Loucy (cell line): ENCODE data around the gene DOK1.
"Not testable (repeated sequence)": the region's sequence is repeated elsewhere in the genome, so short reads cannot be mapped to it uniquely, and the experiment has no call there.

Experiments used
- H2AFZ ChIP-seq: fragments of 200-600 bp; sonication (generic); 2 replicates; pipeline ENCODE4 v1.6.0; 2016; ENCODE audit warnings: antibody characterized with exemption, mild to moderate bottlenecking, low read length, moderate library complexity
- H3F3A ChIP-seq: fragments of 200-600 bp; 2 replicates; pipeline ENCODE4 v1.6.0; 2016; ENCODE audit warnings: antibody characterized with exemption, low read depth, mild to moderate bottlenecking
- H3K27me3 ChIP-seq: fragments of 200-600 bp; sonication (generic); 2 replicates; pipeline ENCODE4 v1.6.1; 2014; ENCODE audit warnings: low read length, mild to moderate bottlenecking; ENCODE audit not compliant: insufficient read depth, poor library complexity, severe bottlenecking
- H3K36me3 ChIP-seq: fragments of 200-600 bp; sonication (generic); 2 replicates; pipeline ENCODE4 v1.6.1; 2016; ENCODE audit warnings: low read length; ENCODE audit not compliant: insufficient read depth
- H3K4me1 ChIP-seq: fragments of 200-600 bp; sonication (generic); 2 replicates; pipeline ENCODE4 v1.5.1; 2014; ENCODE audit warnings: low read length, mild to moderate bottlenecking; ENCODE audit not compliant: insufficient read depth, poor library complexity, severe bottlenecking
- H3K4me2 ChIP-seq: fragments of 200-600 bp; sonication (generic); 2 replicates; pipeline ENCODE4 v1.6.0; 2014; ENCODE audit warnings: antibody characterized with exemption, low read length, low read depth, mild to moderate bottlenecking; ENCODE audit not compliant: poor library complexity, severe bottlenecking
- H3K4me3 ChIP-seq: fragments of 200-600 bp; sonication (generic); 2 replicates; pipeline ENCODE4 v1.5.1; 2014; ENCODE audit warnings: low read length, mild to moderate bottlenecking, mixed read lengths; ENCODE audit not compliant: poor library complexity, severe bottlenecking
- H3K79me2 ChIP-seq: fragments of 200-600 bp; sonication (generic); 2 replicates; pipeline ENCODE4 v1.6.1; 2014; ENCODE audit warnings: low read length; ENCODE audit not compliant: insufficient read depth
- H3K9ac ChIP-seq: fragments of 200-600 bp; sonication (generic); 2 replicates; pipeline ENCODE4 v1.6.0; 2014; ENCODE audit warnings: mild to moderate bottlenecking, low read depth, low read length, moderate library complexity; ENCODE audit not compliant: poor library complexity, severe bottlenecking
- H3K9me2 ChIP-seq: fragments of 200-600 bp; sonication (generic); replicated peaks from 2 replicates; pipeline ENCODE4 v1.6.1; 2016; ENCODE audit warnings: low read depth, low read length, mixed read lengths
- H3K9me3 ChIP-seq: fragments of 200-600 bp; sonication (generic); 2 replicates; pipeline ENCODE4 v1.6.1; 2014; ENCODE audit warnings: mild to moderate bottlenecking, antibody characterized with exemption, low read length, low read depth; ENCODE audit not compliant: insufficient read depth
- H4K20me1 ChIP-seq: fragments of 200-600 bp; sonication (generic); 2 replicates; pipeline ENCODE4 v1.6.0; 2014; ENCODE audit warnings: antibody characterized with exemption, low read length, mild to moderate bottlenecking; ENCODE audit not compliant: insufficient read depth, poor library complexity, severe bottlenecking
- EZH2phosphoT487 ChIP-seq: fragments of 200-600 bp; IDR thresholded peaks from 2 replicates; pipeline ENCODE4 v1.6.1; 2018; ENCODE audit warnings: antibody characterized with exemption, mild to moderate bottlenecking, moderate library complexity, borderline replicate concordance
- TF ChIP-seq, protein P1 (sequence below): fragments of 200-600 bp; sonication (generic); conservative IDR thresholded peaks from 2 replicates; pipeline ENCODE4 v1.5.1; 2014; ENCODE audit warnings: mild to moderate bottlenecking, antibody characterized with exemption, low read length

DOK1 gene

DNA sequence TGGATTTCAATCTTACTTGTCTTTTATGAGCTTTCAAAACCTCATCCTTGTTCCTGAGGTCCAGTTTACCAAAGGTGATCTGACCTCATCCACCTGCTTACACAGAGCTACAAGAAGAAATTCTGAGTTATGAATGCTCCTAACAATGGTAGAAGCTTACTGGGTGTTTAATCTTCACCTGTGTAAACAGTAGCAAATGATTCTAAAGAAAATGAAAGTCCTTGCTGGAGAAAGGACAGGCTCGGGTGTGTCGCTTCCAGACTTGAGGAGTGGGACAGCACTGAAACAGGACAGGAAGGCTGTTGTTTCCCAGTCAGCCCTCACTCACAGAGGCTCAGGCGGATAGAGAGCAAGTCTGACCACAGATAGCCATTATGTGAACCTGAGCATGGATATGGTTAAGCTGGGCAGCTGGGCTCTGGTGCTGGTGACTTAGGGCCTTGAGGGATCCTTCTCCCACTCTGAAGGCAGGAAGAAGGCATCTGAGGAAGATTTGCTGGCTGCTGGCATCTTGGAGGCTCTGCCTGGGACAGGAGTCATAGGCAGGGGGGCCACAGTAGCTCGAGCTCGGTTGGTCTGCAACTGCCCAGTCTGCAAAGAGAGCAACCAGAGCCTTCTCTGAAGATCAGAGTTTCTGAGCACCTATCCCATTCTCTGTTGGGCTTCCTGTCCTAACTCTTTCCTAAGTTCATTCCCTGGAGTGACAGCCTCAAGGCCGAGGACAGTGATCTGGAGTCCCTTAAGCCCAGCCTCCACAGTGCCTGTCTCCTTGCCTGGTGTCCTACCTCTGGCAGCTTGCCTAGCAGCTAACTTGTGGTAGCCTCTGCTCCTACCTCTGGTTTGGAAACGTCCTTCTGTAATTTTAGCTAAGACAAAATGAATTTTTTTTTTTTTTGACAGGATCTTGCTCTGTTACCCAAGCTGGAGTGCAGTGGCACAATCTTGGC, 4.0 kb downstream of the DOK1 start:
- no peak for TF ChIP-seq EZH2phosphoT487
- TF ChIP-seq, protein P1, sequence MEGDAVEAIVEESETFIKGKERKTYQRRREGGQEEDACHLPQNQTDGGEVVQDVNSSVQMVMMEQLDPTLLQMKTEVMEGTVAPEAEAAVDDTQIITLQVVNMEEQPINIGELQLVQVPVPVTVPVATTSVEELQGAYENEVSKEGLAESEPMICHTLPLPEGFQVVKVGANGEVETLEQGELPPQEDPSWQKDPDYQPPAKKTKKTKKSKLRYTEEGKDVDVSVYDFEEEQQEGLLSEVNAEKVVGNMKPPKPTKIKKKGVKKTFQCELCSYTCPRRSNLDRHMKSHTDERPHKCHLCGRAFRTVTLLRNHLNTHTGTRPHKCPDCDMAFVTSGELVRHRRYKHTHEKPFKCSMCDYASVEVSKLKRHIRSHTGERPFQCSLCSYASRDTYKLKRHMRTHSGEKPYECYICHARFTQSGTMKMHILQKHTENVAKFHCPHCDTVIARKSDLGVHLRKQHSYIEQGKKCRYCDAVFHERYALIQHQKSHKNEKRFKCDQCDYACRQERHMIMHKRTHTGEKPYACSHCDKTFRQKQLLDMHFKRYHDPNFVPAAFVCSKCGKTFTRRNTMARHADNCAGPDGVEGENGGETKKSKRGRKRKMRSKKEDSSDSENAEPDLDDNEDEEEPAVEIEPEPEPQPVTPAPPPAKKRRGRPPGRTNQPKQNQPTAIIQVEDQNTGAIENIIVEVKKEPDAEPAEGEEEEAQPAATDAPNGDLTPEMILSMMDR, result no peak
- H3K9me2 ChIP-seq, result no peaks in the 10 kb centered on the region
- H3K4me3 ChIP-seq, result no peak overlapping the region
- no peaks in the 10 kb centered on the region for H3F3A ChIP-seq
- peaks cover 26% of the 10 kb centered on the region for H3K79me2 ChIP-seq
- H4K20me1 ChIP-seq, result peaks cover 9% of the 10 kb centered on the region
- H3K4me2 ChIP-seq, result no peak overlapping the region
- peaks cover 43% of the 10 kb centered on the region for H3K4me1 ChIP-seq
- H2AFZ ChIP-seq, result no peak overlapping the region
- H3K9ac ChIP-seq, result no peak overlapping the region
- H3K27me3 ChIP-seq, result no peaks in the 10 kb centered on the region
- no peaks in the 10 kb centered on the region for H3K36me3 ChIP-seq
- no peaks in the 10 kb centered on the region for H3K9me3 ChIP-seq

DNA sequence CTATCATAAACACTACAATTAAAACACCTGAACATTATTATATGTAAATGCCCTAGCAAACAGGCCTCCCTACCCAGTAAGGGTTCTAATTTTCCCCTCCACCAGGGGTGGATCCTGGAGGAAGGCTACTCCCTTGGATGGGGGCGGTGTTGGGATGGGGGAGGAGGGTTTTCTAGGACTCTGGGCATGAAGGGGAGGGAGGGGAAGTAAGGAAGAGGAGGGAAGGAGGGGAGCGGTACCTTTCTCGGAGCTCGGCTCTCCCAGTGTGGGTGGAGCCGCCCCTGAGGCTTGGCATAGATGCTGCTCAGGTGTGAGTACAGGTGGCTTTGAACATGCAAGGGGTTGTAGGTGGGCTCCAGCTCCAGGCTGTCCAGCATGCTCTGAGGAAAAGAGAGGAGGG, 5.4 kb downstream of the DOK1 start:
- no peak overlapping the region for H2AFZ ChIP-seq
- H3F3A ChIP-seq, result no peaks in the 10 kb centered on the region
- H3K79me2 ChIP-seq, result peaks cover 16% of the 10 kb centered on the region
- H3K4me1 ChIP-seq, result peaks cover 38% of the 10 kb centered on the region
- H3K9me3 ChIP-seq, result no peaks in the 10 kb centered on the region
- no peaks in the 10 kb centered on the region for H3K36me3 ChIP-seq
- H3K9me2 ChIP-seq, result no peaks in the 10 kb centered on the region
- peaks cover 9% of the 10 kb centered on the region for H4K20me1 ChIP-seq
- H3K9ac ChIP-seq, result no peak overlapping the region
- no peak overlapping the region for H3K4me2 ChIP-seq
- no peaks in the 10 kb centered on the region for H3K27me3 ChIP-seq
- no peak for TF ChIP-seq EZH2phosphoT487
- TF ChIP-seq, protein P1, result no peak
- no peak overlapping the region for H3K4me3 ChIP-seq

DNA sequence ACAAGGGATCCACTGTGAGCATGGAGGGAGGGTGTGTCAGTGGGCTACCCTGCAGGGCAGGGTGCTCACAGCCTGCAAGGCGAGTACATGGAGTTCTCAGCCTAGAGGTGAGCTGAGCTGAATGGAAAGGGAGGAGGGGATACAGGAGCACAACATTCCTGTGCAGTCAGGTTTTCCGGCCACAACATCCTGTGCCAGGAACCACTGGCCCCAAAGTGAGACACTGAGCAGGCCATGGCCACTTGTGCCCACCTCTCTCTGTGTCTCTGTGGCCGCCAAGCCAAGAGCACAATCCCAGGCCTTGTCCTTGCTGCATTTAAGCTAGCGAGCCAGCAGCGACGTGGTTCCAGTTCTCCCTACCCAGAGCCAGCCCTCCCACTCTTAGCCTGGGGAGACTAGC, 6.1 kb downstream of the DOK1 start:
- H2AFZ ChIP-seq, result no peak overlapping the region
- no peaks in the 10 kb centered on the region for H3F3A ChIP-seq
- H3K27me3 ChIP-seq, result no peaks in the 10 kb centered on the region
- no peaks in the 10 kb centered on the region for H3K36me3 ChIP-seq
- peaks cover 9% of the 10 kb centered on the region for H3K79me2 ChIP-seq
- no peaks in the 10 kb centered on the region for H3K9me2 ChIP-seq
- no peak overlapping the region for H3K9ac ChIP-seq
- H3K4me1 ChIP-seq, result peaks cover 31% of the 10 kb centered on the region
- H4K20me1 ChIP-seq, result peaks cover 3% of the 10 kb centered on the region
- H3K4me3 ChIP-seq, result no peak overlapping the region
- H3K9me3 ChIP-seq, result no peaks in the 10 kb centered on the region
- no peak overlapping the region for H3K4me2 ChIP-seq
- TF ChIP-seq EZH2phosphoT487, result no peak
- TF ChIP-seq, protein P1, result no peak

DNA sequence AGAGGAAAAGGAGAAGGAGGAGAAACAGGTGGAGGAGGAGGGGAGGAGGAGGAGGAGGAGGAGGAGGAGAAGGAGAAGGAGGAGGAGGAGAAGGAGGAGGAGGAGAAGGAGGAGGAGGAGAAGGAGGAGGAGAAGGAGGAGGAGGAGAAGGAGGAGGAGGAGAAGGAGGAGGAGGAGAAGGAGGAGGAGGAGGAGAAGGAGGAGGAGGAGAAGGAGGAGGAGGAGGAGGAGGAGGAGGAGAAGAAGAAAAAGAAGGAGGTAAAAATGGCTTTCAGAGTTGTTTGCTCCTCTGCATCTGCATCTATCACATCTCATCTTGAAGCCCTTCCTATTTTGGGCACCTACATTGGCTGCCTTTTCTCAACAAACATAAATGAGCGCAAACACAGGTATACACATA, 6.5 kb downstream of the DOK1 start:
- H3K27me3 ChIP-seq, H2AFZ ChIP-seq, H3K9ac ChIP-seq: not testable (repeated sequence)

More for the DNA sequence above, 6.5 kb downstream of the DOK1 start:
- not testable (repeated sequence) for H3K9me2 ChIP-seq, H3F3A ChIP-seq, H3K79me2 ChIP-seq, H3K9me3 ChIP-seq, H3K4me2 ChIP-seq, H3K4me3 ChIP-seq, H4K20me1 ChIP-seq, H3K36me3 ChIP-seq
- peaks cover 27% of the 10 kb centered on the region for H3K4me1 ChIP-seq
